Keratinocyte (primary cell): ENCODE data around the gene MRC2. TPM values are rescaled to one million over a fixed set of nuclear protein-coding genes. Genes with fewer than 3 reads are reported as not detected.

Experiments used
- DNase-seq: peaks from one replicate; pipeline ENCODE4 v3.0.0-alpha.2; 2011; ENCODE audit warnings: low read depth, missing footprints, low spot score
- FAIRE-seq: peaks from 2 replicates; lab custom pipeline; 2011; peaks lifted over from hg19 to GRCh38; lab: Jason Lieb, UNC
- H2AFZ ChIP-seq: 2 replicates; pipeline ENCODE4 v1.6.0; 2012; ENCODE audit warnings: low read length, control low read depth, inconsistent platforms; ENCODE audit not compliant: control insufficient read depth
- H3K27ac ChIP-seq: 2 replicates; pipeline ENCODE4 v1.5.1; 2011; ENCODE audit warnings: low read length; ENCODE audit not compliant: control insufficient read depth, insufficient read depth
- H3K27me3 ChIP-seq: 3 replicates; pipeline ENCODE4 v1.6.0; 2011; ENCODE audit warnings: low read length; ENCODE audit not compliant: control insufficient read depth, insufficient read depth; ENCODE audit errors: extremely low read depth
- H3K36me3 ChIP-seq, 2 experiments: 2 replicates in 1 of 2; 3 replicates in 1 of 2; pipeline ENCODE4 v1.5.1; 2011; ENCODE audit warnings: low read length in 2 of 2, mild to moderate bottlenecking in 1 of 2; ENCODE audit not compliant: control insufficient read depth in 2 of 2, insufficient read depth in 2 of 2; ENCODE audit errors: extremely low read depth in 1 of 2
- H3K4me1 ChIP-seq: 3 replicates; pipeline ENCODE4 v1.5.1; 2011; ENCODE audit warnings: low read length; ENCODE audit not compliant: control insufficient read depth, insufficient read depth; ENCODE audit errors: extremely low read depth
- H3K4me2 ChIP-seq: 3 replicates; pipeline ENCODE4 v1.6.0; 2011; ENCODE audit warnings: low read depth, low read length; ENCODE audit not compliant: control insufficient read depth, insufficient read depth; ENCODE audit errors: extremely low read depth
- H3K4me3 ChIP-seq, 3 experiments: fragments of 200-600 bp in 1 of 3; sonication (generic) in 1 of 3; 2 replicates in 2 of 3; 3 replicates in 1 of 3; pipeline ENCODE4 v1.5.1; 2011 to 2016; ENCODE audit warnings: low read length in 3 of 3, mild to moderate bottlenecking in 3 of 3, control low read depth in 2 of 3, inconsistent platforms in 1 of 3, low read depth in 1 of 3, mixed read lengths in 1 of 3, mixed run types in 1 of 3, moderate library complexity in 1 of 3; ENCODE audit not compliant: control insufficient read depth in 2 of 3, insufficient read depth in 2 of 3; ENCODE audit errors: extremely low read depth in 1 of 3
- H3K79me2 ChIP-seq: 2 replicates; pipeline ENCODE4 v1.6.0; 2012; ENCODE audit warnings: low read length; ENCODE audit not compliant: control insufficient read depth, insufficient read depth
- H3K9ac ChIP-seq: 3 replicates; pipeline ENCODE4 v1.6.0; 2011; ENCODE audit warnings: low read length; ENCODE audit not compliant: control insufficient read depth, insufficient read depth; ENCODE audit errors: extremely low read depth
- H3K9me1 ChIP-seq: 3 replicates; pipeline ENCODE4 v1.6.0; 2011; ENCODE audit warnings: low read length; ENCODE audit not compliant: control insufficient read depth, insufficient read depth; ENCODE audit errors: extremely low read depth
- H3K9me3 ChIP-seq: 2 replicates; pipeline ENCODE4 v1.5.1; 2012; ENCODE audit warnings: low read depth, low read length; ENCODE audit not compliant: control insufficient read depth
- H4K20me1 ChIP-seq: 3 replicates; pipeline ENCODE4 v1.6.0; 2011; ENCODE audit warnings: low read length; ENCODE audit not compliant: control insufficient read depth, insufficient read depth; ENCODE audit errors: extremely low read depth
- CTCF ChIP-seq, 3 experiments: IDR thresholded peaks in 1 of 3; conservative IDR thresholded peaks in 1 of 3; optimal IDR thresholded peaks in 1 of 3; 2 replicates in 2 of 3; 3 replicates in 1 of 3; pipeline versions ENCODE3 to v1.5.1; 2011; ENCODE audit warnings: low read length in 3 of 3, mild to moderate bottlenecking in 3 of 3, moderate library complexity in 2 of 3, control low read depth in 1 of 3, inconsistent platforms in 1 of 3; ENCODE audit not compliant: insufficient read depth in 2 of 3; ENCODE audit errors: extremely low read depth in 1 of 3
- EZH2 ChIP-seq: IDR thresholded peaks from one replicate; pipeline ENCODE4 v1.6.1; 2012; ENCODE audit warnings: inconsistent platforms, mild to moderate bottlenecking, low read length, moderate library complexity
- dilution Hi-C: fragments of 300-500 bp; cut with MboI; formaldehyde crosslinking; loops from one replicate; pipeline ENCODE4 v1.7.0; 2020; ENCODE audit warnings: low sequenced_read_pairs; ENCODE audit not compliant: extremely low pct_ligation_motif_present
- polyA plus RNA-seq, 5 experiments: library from polyadenylated mRNA; depleted of rRNA in 3 of 5; stranded (reverse) in 3 of 5; stranded (forward) in 1 of 5; unstranded in 1 of 5; fragments of >200 nt; gene quantifications; 1 replicate in 1 of 5; 2 replicates in 3 of 5; 3 replicates in 1 of 5; pipeline versions ENCODE4 v1.2.1 to v1.2.3, GENCODE V29; 2011 to 2012; ENCODE audit warnings: missing spikeins in 2 of 5, low read depth in 1 of 5, low replicate concordance in 1 of 5

Gene MRC2
- polyA plus RNA-seq, 1 donor (not counting 4 experiments of a cell fraction or from before 2014, with no cell fraction given): 14.0 TPM

GRCh38 chr17:62717589-62717855 lies 90.1 kb downstream of the MRC2 start:
- H3K4me1 ChIP-seq: peaks cover 31% of the 10 kb centered on the region
- dilution Hi-C loops: no loop called here
- H3K36me3 ChIP-seq: no peaks in the 10 kb centered on the region
- H3K27me3 ChIP-seq: no peaks in the 10 kb centered on the region
- H3K27ac ChIP-seq: no peak overlapping the region
- no peak overlapping the region for H2AFZ ChIP-seq
- H3K4me3 ChIP-seq: no peak overlapping the region
- H3K9ac ChIP-seq: no peak overlapping the region
- FAIRE-seq (no peak), DNase-seq (no peak)
- H3K4me2 ChIP-seq: no peak overlapping the region
- TF ChIP-seq CTCF (optimal IDR thresholded peaks at IDR 0.05 in 1 of 3, IDR thresholded peaks at IDR 0.05 in 1 of 3, conservative IDR thresholded peaks at IDR 0.05 in 1 of 3; ENCODE audit: extremely low read depth in 1 of 3, insufficient read depth in 2 of 3, low read length in 3 of 3): no peak
- no peak for TF ChIP-seq EZH2
- no peaks in the 10 kb centered on the region for H4K20me1 ChIP-seq
- H3K9me3 ChIP-seq: no peaks in the 10 kb centered on the region
- H3K79me2 ChIP-seq: no peaks in the 10 kb centered on the region
- H3K9me1 ChIP-seq: no peaks in the 10 kb centered on the region

DNA sequence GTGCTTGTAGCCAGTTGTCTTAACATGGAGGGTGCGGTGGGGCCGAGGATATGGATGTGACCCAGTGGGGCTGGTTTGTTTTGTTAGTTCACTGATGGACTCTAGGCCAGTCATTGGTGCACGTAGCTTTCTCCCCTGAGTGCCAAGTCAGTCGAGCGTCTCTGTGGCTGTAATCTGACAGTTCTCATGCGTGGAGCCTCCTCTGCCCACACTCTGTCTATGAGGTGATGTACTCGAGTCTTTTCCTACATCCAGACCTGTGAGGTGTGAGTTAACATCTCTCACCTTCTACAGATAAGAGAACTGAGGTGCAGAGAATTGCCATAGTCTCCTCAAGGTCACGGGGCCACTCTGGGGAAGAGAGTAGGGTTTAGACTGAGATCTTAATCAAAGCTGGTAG lies 90.4 kb downstream of the MRC2 start:
- Histone ChIP-seq H3K27me3 (no peaks in the 10 kb centered on the region), H3K79me2 (no peaks in the 10 kb centered on the region), H3K4me2 (no peak overlapping the region), H4K20me1 (no peaks in the 10 kb centered on the region), H3K9me1 (no peaks in the 10 kb centered on the region), H3K27ac (no peak overlapping the region), H3K4me1 (peaks cover 31% of the 10 kb centered on the region), H3K4me3 (no peak overlapping the region), H3K36me3 (no peaks in the 10 kb centered on the region), H3K9me3 (no peaks in the 10 kb centered on the region), H2AFZ (no peak overlapping the region), H3K9ac (no peak overlapping the region)
- dilution Hi-C loops: no loop called here
- TF ChIP-seq EZH2 (no peak), CTCF (optimal IDR thresholded peaks at IDR 0.05 in 1 of 3, IDR thresholded peaks at IDR 0.05 in 1 of 3, conservative IDR thresholded peaks at IDR 0.05 in 1 of 3; ENCODE audit: extremely low read depth in 1 of 3, insufficient read depth in 2 of 3, low read length in 3 of 3) (no peak)
- no peak for FAIRE-seq
- DNase-seq: no peak
